Measurements from ENCODE around the gene PARD6B. TPM values are rescaled to one million over a fixed set of nuclear protein-coding genes. Genes with fewer than 3 reads are reported as not detected.
"Not testable (repeated sequence)": the region's sequence is repeated elsewhere in the genome, so short reads cannot be mapped to it uniquely, and the experiment has no call there.

Gene PARD6B
- total RNA-seq, 1 experiment from 2014 or later: 2.4 TPM

DNA sequence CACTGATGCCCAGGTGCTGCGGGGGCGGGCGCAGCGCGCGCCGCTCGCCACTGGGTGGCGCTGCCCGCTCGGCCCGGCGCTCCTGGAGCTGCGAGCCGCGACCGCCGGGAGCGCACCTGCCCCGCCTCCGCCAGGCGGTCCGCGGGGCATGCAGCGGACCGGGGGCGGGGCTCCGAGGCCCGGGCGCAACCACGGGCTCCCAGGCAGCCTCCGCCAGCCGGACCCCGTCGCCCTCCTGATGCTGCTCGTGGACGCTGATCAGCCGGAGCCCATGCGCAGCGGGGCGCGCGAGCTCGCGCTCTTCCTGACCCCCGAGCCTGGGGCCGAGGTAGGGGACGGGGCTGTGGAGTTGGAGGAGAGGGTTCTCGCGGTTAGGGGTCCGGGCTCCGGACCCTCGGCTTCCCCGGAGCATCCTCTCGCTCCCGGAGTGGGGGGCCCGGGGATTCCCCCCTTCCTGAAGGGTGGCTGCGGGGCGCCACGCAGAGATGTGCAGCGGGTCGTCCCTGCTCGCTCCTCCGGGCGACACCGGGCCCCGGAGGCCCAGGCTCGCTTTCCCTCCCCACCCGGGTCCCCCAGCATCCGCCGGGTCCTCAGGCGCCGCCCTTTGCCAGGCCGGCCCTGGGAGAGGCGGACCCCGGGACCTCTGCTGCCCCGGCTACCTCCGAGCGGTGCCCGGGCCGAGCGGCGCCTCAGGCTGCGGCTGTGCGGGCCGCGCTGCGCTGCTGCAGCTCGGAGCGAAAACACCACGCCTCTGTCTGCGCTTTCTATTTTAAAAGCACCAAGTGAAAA, 63.7 kb downstream of the PARD6B start, which contains the start of gene BCAS4:
Gene BCAS4, plus strand, starts transcription at position 216 of the 789 bp plus-strand sequence. Its CDS starts 23 bp downstream, at position 239.
- Histone ChIP-seq H3K9me3 (no peaks in the 10 kb centered on the region), H3K4me3 (peak within 1 kb of the TSS; percentile 92), H3K27me3 (no peaks in the 10 kb centered on the region), H3K36me3 (no peaks in the 10 kb centered on the region)
- peak; percentile 86 for DNase-seq

DNA sequence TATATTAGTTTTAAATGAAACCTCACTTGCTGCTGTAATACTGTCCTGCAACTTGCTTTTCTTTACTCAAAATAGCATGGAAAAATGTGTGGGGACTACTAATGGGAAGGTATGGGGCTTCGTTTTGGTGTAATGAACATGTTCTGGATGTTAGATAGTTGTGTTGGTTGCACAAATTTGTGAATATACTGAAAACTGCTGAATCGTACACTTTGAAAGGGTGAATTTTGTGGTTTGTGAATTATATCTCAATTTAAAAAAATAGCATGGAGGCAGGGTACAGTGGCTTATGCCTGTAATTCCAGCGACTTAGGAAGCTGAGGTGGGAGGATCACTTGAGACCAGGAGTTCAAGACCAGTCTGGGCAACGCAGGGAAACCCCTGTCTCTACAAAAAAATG, 65.8 kb downstream of the PARD6B start:
- no peaks in the 10 kb centered on the region for H3K27me3 ChIP-seq
- H3K4me3 ChIP-seq: no peak overlapping the region
- DNase-seq: no peak
- H3K9me3 ChIP-seq: no peaks in the 10 kb centered on the region
- H3K36me3 ChIP-seq: no peaks in the 10 kb centered on the region

DNA sequence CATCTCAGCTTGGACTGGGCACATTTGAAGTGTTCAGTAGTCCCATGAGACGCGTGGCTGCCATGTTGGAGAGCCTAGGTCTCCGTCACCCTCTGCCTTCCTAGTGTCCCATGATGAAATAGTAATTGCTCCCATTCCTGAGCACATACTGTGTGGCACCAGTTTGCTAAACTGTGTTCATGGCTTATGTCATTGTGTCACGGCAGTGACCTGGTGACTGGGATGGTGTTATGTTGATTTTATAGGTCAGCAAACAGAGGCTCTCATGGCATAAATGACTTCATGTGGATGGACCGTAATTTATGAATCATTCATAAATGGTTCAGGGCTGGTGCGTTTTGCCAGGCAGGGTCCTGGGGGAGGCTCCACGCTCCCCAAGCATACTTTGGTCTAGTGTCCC, 67.3 kb downstream of the PARD6B start:
- H3K36me3 ChIP-seq: no peaks in the 10 kb centered on the region
- no peak for DNase-seq
- H3K4me3 ChIP-seq: no peak overlapping the region
- no peaks in the 10 kb centered on the region for H3K27me3 ChIP-seq
- no peaks in the 10 kb centered on the region for H3K9me3 ChIP-seq

DNA sequence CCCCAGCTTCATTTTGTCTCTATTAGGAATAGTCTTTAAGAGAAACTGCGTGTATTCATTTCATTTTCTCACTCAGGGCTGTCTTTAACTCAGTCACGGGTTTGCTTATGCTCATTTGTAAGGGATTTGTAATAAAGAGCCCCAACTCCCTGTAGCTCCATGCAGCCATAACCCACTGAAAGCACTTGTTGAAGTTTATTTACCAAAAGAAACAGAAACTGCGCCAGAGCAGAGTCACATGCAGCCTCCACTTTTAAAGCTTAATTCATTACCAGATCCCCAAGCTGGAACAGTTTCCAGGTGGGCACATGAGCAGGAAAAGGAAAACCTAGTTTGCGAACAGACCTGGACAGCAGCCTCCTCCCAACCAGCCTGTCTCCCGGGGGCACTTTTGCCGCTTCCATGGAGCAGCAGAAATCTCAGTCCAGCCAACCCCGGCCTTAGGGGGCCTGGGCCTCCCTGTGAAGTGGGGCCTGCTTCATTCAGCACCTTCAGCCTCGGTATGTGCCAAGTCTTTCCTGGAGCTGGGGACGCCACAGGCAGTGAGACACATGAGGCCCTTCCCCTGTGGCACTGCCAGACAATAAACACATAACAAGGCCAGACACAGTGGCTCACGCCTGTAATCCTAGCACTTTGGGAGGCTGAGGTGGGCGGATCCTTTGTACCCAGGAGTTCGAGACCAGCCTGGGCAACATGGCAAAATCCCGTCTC, 68.0 kb downstream of the PARD6B start:
- Histone ChIP-seq H3K27me3 (no peaks in the 10 kb centered on the region), H3K9me3 (no peaks in the 10 kb centered on the region), H3K4me3 (no peak overlapping the region), H3K36me3 (no peaks in the 10 kb centered on the region)
- DNase-seq: no peak

DNA sequence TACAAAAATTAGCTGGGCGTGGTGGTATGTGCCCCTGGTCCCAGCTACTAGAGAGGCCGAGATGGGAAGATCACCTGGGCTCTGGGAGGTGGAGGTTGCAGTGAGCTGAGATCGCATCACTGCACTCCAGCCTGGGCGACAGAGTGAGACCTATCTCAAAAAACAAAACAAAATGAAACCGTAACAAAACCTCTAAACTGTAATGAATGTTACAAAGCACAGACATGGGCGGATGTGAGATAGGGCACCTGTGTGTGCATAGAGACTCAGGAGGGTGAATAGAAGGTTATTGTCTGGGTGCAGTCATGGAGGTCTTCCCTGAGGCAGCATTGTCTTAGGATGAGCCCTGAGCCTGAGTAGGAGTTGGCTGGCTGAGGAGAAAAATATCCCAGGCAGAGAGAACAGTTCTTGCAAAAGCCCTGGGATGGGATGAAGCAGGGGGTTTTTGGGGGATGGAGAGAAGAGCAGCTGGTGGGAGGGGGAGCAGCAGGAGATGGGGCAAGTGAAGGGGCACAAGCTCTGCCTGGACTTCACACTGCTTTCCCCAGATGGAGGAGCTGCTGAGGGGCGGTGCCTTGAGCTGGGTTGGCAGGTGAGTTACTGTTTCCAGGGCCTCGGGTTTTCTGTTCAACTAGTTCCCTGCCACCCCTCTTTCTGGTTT, 68.6 kb downstream of the PARD6B start:
- H3K4me3 ChIP-seq: no peak overlapping the region
- H3K36me3 ChIP-seq: no peaks in the 10 kb centered on the region
- H3K27me3 ChIP-seq: no peaks in the 10 kb centered on the region
- DNase-seq: no peak
- H3K9me3 ChIP-seq: no peaks in the 10 kb centered on the region

DNA sequence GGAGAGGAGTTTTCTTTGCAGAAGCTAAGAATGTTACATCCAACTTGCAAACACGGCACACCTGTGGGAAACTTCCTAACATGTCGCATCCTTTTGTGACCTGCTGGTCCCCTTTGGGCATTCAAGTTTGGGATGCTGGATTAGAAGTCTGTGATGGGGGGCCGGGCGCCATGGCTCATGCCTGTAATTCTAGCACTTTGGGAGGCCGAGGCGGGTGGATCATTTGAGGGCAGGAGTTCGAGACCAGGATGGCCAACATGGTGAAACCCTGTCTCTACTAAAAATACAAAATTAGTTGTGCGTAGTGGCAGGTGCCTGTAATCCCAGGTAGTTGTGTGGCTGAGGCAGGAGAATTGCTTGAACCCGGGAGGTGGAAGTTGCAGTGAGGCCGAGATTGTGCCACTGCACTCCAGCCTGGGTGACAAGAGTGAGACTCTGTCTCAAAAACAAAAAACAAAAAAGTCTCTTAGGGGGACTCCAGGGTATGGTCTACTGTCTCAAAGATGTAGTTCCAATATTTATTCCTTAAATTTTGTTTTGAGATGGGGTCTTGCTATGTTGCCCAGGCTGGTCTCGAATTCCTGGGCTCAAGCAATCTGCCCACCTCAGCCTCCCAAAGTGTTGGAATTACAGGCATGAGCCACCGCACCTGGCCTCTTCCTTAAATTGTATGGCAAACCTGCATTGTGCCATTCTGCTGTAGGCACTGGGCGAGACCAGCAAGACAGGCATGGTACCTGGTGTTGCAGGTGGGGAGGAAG, 69.8 kb downstream of the PARD6B start:
- not testable (repeated sequence) for H3K9me3 ChIP-seq, H3K36me3 ChIP-seq, H3K4me3 ChIP-seq, H3K27me3 ChIP-seq, DNase-seq

DNA sequence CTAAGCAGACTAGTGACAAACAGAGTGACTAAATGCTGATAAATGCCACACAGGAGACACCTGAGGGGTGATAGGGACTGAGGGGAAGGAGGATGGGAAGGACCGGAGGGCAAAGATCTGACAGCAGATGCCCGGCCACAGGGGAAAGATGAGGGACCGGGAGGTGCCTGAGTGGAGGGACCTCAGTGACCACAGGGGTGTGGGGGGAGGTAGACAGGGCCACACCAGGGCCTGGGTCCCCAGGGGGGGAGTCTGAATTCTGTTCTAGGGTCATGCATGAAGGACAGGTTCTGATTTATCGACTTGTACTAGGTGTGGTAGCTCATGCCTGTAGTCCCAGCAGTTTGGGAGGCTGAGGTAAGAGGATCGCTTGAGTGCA, 70.4 kb downstream of the PARD6B start:
- Histone ChIP-seq H3K9me3 (no peaks in the 10 kb centered on the region), H3K27me3 (no peaks in the 10 kb centered on the region), H3K36me3 (no peaks in the 10 kb centered on the region), H3K4me3 (no peak overlapping the region)
- DNase-seq: no peak

DNA sequence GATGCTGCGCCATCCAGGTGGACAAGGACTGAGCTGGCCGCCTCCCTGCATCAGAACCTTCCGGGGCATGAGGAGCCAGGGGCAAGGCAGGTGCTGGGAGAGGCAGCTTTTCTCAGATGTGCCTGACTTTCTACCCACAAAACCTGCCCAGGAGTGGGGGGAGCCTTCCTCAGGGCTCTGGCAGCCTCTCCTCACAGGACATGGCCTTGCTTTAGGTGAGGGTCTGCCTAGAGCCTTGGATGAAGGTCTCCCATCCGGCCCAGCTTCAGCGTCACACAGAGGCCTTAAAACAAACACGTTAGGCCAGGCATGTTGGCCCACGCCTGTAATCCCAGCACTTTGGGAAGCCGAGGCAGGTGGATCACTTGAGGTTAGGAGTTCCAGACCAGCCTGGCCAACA, 70.9 kb downstream of the PARD6B start:
- DNase-seq: no peak
- Histone ChIP-seq H3K36me3 (no peaks in the 10 kb centered on the region), H3K4me3 (no peak overlapping the region), H3K9me3 (no peaks in the 10 kb centered on the region), H3K27me3 (no peaks in the 10 kb centered on the region)

DNA sequence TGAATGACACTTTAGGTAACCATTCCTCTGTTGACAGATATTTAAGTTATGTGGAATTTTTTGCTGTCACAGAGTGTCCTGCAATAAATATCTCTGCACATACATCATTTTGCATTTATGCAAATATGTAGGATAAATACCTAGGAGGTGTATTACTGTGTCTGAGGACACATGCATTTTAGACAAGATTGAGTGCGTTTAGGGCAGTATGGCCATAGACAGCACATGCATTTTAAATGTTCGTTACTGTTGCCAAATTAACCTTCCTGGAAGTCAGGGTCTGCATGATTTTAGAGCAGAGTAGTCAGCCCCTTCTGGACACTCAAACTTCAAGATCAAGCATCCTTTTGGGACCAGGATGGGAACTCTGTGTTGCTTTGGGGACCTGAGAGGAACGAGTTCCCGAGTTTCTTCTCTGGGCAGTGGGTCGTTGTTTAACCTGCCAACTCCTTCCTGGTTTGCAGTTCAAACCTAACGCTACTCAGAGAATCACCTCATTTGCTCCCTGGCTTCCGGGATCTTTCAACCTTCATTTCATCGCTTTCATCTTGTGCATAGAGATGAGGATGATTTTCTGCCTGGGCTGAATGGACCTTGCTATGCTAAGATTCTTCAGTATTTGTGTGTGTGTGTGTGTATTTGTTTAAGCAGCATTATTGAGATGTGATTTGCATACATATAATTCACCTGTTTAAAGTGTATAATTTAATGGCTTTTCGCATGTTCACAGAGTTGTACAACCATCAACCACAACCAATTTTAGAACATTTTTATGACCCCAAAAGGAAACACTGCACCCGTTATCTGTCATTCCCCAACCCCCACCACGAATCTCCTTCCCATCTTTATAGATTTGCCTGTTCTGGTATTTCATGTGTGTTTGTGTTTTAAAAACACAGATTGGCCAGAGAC, 73.3 kb downstream of the PARD6B start:
- Histone ChIP-seq H3K27me3 (no peaks in the 10 kb centered on the region), H3K9me3 (no peaks in the 10 kb centered on the region), H3K4me3 (no peak overlapping the region), H3K36me3 (no peaks in the 10 kb centered on the region)
- no peak for DNase-seq

DNA sequence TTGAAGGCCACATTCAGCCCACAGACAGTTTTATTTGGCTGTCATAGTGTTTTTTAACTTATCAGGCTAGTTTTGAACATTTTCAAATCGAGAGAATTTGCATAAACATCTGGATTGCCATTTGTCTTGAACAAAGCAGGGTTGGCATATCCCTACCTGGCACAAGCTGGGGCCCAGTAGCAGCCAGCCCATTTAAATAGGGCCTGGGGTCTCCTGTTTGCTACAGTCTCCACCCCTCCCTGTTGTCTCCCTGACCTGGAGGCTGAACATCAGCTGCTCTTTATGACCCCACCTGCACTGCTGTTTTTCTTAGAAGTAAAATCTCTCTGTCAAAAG, 73.9 kb downstream of the PARD6B start:
- H3K4me3 ChIP-seq: no peak overlapping the region
- H3K36me3 ChIP-seq: no peaks in the 10 kb centered on the region
- no peaks in the 10 kb centered on the region for H3K9me3 ChIP-seq
- H3K27me3 ChIP-seq: no peaks in the 10 kb centered on the region
- DNase-seq: no peak

DNA sequence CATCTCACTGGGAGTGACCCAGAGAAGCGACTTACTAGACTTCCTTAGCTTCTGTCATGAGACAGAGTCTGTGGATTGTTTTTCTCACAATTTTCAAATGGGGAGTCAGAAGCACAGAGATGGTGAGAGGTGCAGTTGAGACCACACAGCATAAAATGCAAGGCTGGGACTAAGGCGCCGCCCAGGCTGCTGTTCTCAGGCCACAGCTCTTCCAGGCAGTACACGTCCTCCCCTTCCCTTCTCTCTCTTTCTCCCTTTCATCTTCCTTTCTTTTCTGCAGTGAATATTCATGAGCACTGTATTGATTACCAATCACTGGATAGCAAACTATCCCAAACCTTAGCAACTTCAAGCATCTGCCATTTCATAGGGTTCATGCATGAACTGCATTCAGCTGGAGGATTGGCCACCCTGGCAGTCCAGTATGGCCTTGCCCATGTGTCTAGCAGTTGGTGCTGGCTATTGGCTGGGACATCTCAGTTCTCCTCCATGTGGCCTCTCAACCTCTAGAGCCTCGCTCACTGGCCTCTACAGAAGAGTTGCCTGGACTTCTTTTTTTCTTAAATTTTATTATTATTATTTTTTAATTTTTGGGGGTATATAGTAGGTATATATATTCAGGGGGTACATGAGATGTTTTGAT, 74.9 kb downstream of the PARD6B start:
- Histone ChIP-seq H3K36me3 (no peaks in the 10 kb centered on the region), H3K27me3 (no peaks in the 10 kb centered on the region), H3K4me3 (no peak overlapping the region), H3K9me3 (no peaks in the 10 kb centered on the region)
- DNase-seq: no peak

Other genes starting within 250 kb of the PARD6B start
- 35.3 and 37.1 TPM in 2 replicates for gene PTPN1, start 221.2 kb upstream of the PARD6B start, total RNA-seq (2014; rRNA removed; shearing (Covaris generic); ENCODE audit: low replicate concordance)
- 0.07 TPM in 1 of 2 replicates, not detected in the other for gene RIPOR3, start 40.0 kb upstream of the PARD6B start, total RNA-seq (2014; rRNA removed; shearing (Covaris generic); ENCODE audit: low replicate concordance)
- 13.1 and 23.4 TPM in 2 replicates for gene BCAS4, start 63.5 kb downstream of the PARD6B start, total RNA-seq (2014; rRNA removed; shearing (Covaris generic); ENCODE audit: low replicate concordance)
- 11.6 and 13.8 TPM in 2 replicates for gene ADNP, start 199.9 kb downstream of the PARD6B start, total RNA-seq (2014; rRNA removed; shearing (Covaris generic); ENCODE audit: low replicate concordance)
- gene DPM1, start 227.0 kb downstream of the PARD6B start, total RNA-seq (2014; rRNA removed; shearing (Covaris generic); ENCODE audit: low replicate concordance): 187 and 483 TPM in 2 replicates
- gene MOCS3, start 227.2 kb downstream of the PARD6B start, total RNA-seq (2014; rRNA removed; shearing (Covaris generic); ENCODE audit: low replicate concordance): 11.7 and 13.6 TPM in 2 replicates